ENCODE measurements around the gene CCSER2.

GRCh38 chr10:84370283-84370682, 41.9 kb downstream of the CCSER2 start:
- TF ChIP-seq CTCF (IDR thresholded peaks at IDR 0.05) (no peak), POLR2A (IDR thresholded peaks at IDR 0.05) (no peak)

All from adrenal gland (tissue), 5 donors.